Upper lobe of right lung (tissue), 1 donor: ENCODE data around the gene LGALS1. TPM values are rescaled to one million over a fixed set of nuclear protein-coding genes. Genes with fewer than 3 reads are reported as not detected.
A peak's percentile ranks its signal among the peaks of the same experiment; 100 is the strongest.

ENCODE experiments used
- ATAC-seq: fragments of 200-7000 bp; cut with Tn5 transposase; one replicate; pipeline ENCODE4 v1.9.1; 2020; ENCODE audit warnings: mild to moderate bottlenecking, moderate library complexity
- DNase-seq: peaks from one replicate; pipeline ENCODE4 v3.0.0-alpha.2; 2020
- H3K27ac ChIP-seq: fragments of 200-600 bp; one replicate; pipeline ENCODE4 v1.8.0; 2022
- H3K27me3 ChIP-seq: fragments of 200-600 bp; one replicate; pipeline ENCODE4 v1.8.0; 2022; ENCODE audit warnings: mild to moderate bottlenecking
- H3K36me3 ChIP-seq: fragments of 200-600 bp; one replicate; pipeline ENCODE4 v1.8.0; 2022
- H3K4me1 ChIP-seq: fragments of 200-600 bp; one replicate; pipeline ENCODE4 v1.8.0; 2022
- H3K4me3 ChIP-seq: fragments of 200-600 bp; one replicate; pipeline ENCODE4 v1.8.0; 2022; ENCODE audit warnings: mild to moderate bottlenecking
- H3K9me3 ChIP-seq: fragments of 200-600 bp; one replicate; pipeline ENCODE4 v1.8.0; 2022
- CTCF ChIP-seq: fragments of 200-600 bp; IDR thresholded peaks from one replicate; pipeline ENCODE4 v1.8.0; 2022; ENCODE audit warnings: antibody characterized with exemption
- intact Hi-C: fragments of 100-400 bp; cut with DNase I; formaldehyde crosslinking; loops from one replicate; pipeline ENCODE4 v1.11.0; 2022
- long read RNA-seq: library from polyadenylated mRNA; unstranded; transcript quantifications from one replicate; pipeline ENCODE4 v2.0.0, GENCODE V29; 2021
- total RNA-seq: library from RNA; stranded (reverse); fragmentation: NEBNext Ultra II Directional; extraction: Animal tissue kit (Norgen Biotek cat#: 25700); gene quantifications from one replicate; pipeline ENCODE4 v1.2.1, GENCODE V29; 2021
- donor health status: DM: no; HTN: yes; CAD: no; lungs with severe emphysema.

Gene LGALS1
- 340 TPM for total RNA-seq
- long read RNA-seq, transcript LGALS1-201 (4 exons, 560 nt), result major isoform, 73 of 78 reads
- long read RNA-seq, partial matches to known transcripts, result 4 of 78 reads
- long read RNA-seq, other reads (novel, unspliced or antisense), result 0 of 78 reads

- Histone ChIP-seq H3K36me3 (no peaks in the 10 kb centered on the region), H3K27me3 (no peaks in the 10 kb centered on the region), H3K4me1 (peaks cover 41% of the 10 kb centered on the region), H3K4me3 (peak within 1 kb of the TSS; percentile 69), H3K27ac (peak within 1 kb of the TSS; percentile 80), H3K9me3 (no peaks in the 10 kb centered on the region)
- DNase-seq, result peak; percentile 96
- intact Hi-C loops, result no loop called here
- ATAC-seq, result peak; percentile 89
- no peak for TF ChIP-seq CTCF
These were observed at the start of gene LGALS1 for GRCh38 chr22:37674951-37675929. LGALS1 (plus strand) TSS chr22:37675636; CDS start chr22:37675703, 67 bp downstream.

GRCh38 chr22:37625737-37626136 is 49.7 kb upstream of the LGALS1 start:
- peaks cover 34% of the 10 kb centered on the region for H3K36me3 ChIP-seq
- intact Hi-C loops, result no loop called here

GRCh38 chr22:37626144-37626543 is 49.3 kb upstream of the LGALS1 start:
- Histone ChIP-seq H3K27me3 (no peaks in the 10 kb centered on the region), H3K27ac (peak overlapping the region; percentile 70), H3K4me3 (no peak overlapping the region), H3K4me1 (peaks cover 42% of the 10 kb centered on the region), H3K9me3 (no peaks in the 10 kb centered on the region), H3K36me3 (peaks cover 30% of the 10 kb centered on the region)
- intact Hi-C loops, result no loop called here
- no peak for TF ChIP-seq CTCF
- ATAC-seq (peak; percentile 65), DNase-seq (peak; percentile 82)

More at GRCh38 chr22:37625737-37626136, 49.7 kb upstream of the LGALS1 start:
- peaks cover 42% of the 10 kb centered on the region for H3K4me1 ChIP-seq
- H3K27ac ChIP-seq, result peak overlapping the region; percentile 70
- no peak for DNase-seq
- TF ChIP-seq CTCF, result no peak
- no peak for ATAC-seq
- no peak overlapping the region for H3K4me3 ChIP-seq
- H3K9me3 ChIP-seq, result no peaks in the 10 kb centered on the region
- no peaks in the 10 kb centered on the region for H3K27me3 ChIP-seq

GRCh38 chr22:37626556-37627075 is 48.8 kb upstream of the LGALS1 start:
- no peak for TF ChIP-seq CTCF
- DNase-seq (no peak), ATAC-seq (no peak)
- Histone ChIP-seq H3K4me1 (peaks cover 42% of the 10 kb centered on the region), H3K4me3 (no peak overlapping the region), H3K27me3 (no peaks in the 10 kb centered on the region), H3K27ac (peak overlapping the region; percentile 70), H3K9me3 (no peaks in the 10 kb centered on the region), H3K36me3 (peaks cover 28% of the 10 kb centered on the region)
- intact Hi-C loops, result no loop called here

GRCh38 chr22:37627121-37627520 is 48.3 kb upstream of the LGALS1 start:
- Histone ChIP-seq H3K4me3 (no peak overlapping the region), H3K4me1 (peaks cover 42% of the 10 kb centered on the region), H3K27ac (peak overlapping the region; percentile 70), H3K9me3 (no peaks in the 10 kb centered on the region), H3K36me3 (peaks cover 28% of the 10 kb centered on the region), H3K27me3 (no peaks in the 10 kb centered on the region)
- ATAC-seq (no peak), DNase-seq (no peak)
- TF ChIP-seq CTCF, result no peak
- intact Hi-C loops, result no loop called here
